H9 (cell line): ENCODE data around the gene SF3A2. TPM values are rescaled to one million over a fixed set of nuclear protein-coding genes. Genes with fewer than 3 reads are reported as not detected.

Experiments
- DNase-seq: peaks from one replicate; pipeline ENCODE4 v3.0.0-alpha.2; 2017
- H2AFZ ChIP-seq: one replicate; pipeline ENCODE4 v1.6.1; 2013; ENCODE audit warnings: mild to moderate bottlenecking, low read length, control low read depth, moderate library complexity
- H2AK5ac ChIP-seq: 2 replicates; pipeline ENCODE4 v1.6.1; 2013; ENCODE audit warnings: low read length, control low read depth, mixed read lengths; ENCODE audit not compliant: insufficient read length
- H2BK120ac ChIP-seq: one replicate; pipeline ENCODE4 v1.6.1; 2013; ENCODE audit warnings: low read depth, mild to moderate bottlenecking, low read length, control low read depth, inconsistent platforms; ENCODE audit not compliant: poor library complexity, severe bottlenecking
- H2BK12ac ChIP-seq: 2 replicates; pipeline ENCODE4 v1.6.1; 2013; ENCODE audit warnings: low read length, control low read depth, mixed read lengths, low read depth; ENCODE audit not compliant: insufficient read length
- H2BK15ac ChIP-seq: 2 replicates; pipeline ENCODE4 v1.6.1; 2013; ENCODE audit warnings: low read depth, low read length, control low read depth
- H2BK20ac ChIP-seq: one replicate; pipeline ENCODE4 v1.6.1; 2013; ENCODE audit warnings: low read depth, mild to moderate bottlenecking, low read length, control low read depth, inconsistent platforms; ENCODE audit not compliant: poor library complexity, severe bottlenecking
- H2BK5ac ChIP-seq: 2 replicates; pipeline ENCODE4 v1.6.1; 2013; ENCODE audit warnings: low read length, control low read depth, mixed read lengths; ENCODE audit not compliant: insufficient read length
- H3K14ac ChIP-seq: 2 replicates; pipeline ENCODE4 v1.6.1; 2013; ENCODE audit warnings: low read length, control low read depth; ENCODE audit not compliant: insufficient read depth
- H3K18ac ChIP-seq: 2 replicates; pipeline ENCODE4 v1.6.1; 2013; ENCODE audit warnings: low read depth, mild to moderate bottlenecking, mixed read lengths, low read length, control low read depth; ENCODE audit not compliant: insufficient read length
- H3K23ac ChIP-seq: 2 replicates; pipeline ENCODE4 v1.6.1; 2013; ENCODE audit warnings: low read length, control low read depth, mixed read lengths, low read depth; ENCODE audit not compliant: insufficient read length
- H3K23me2 ChIP-seq: 2 replicates; pipeline ENCODE4 v1.6.1; 2013; ENCODE audit warnings: low read depth, mild to moderate bottlenecking, mixed read lengths, low read length, control low read depth; ENCODE audit not compliant: insufficient read length, poor library complexity, severe bottlenecking
- H3K27ac ChIP-seq: 2 replicates; pipeline ENCODE4 v1.5.1; 2013; ENCODE audit warnings: low read length, control low read depth, mixed read lengths, low read depth; ENCODE audit not compliant: insufficient read length
- H3K27me3 ChIP-seq: 2 replicates; pipeline ENCODE4 v1.6.1; 2013; ENCODE audit warnings: low read length, control low read depth, inconsistent platforms; ENCODE audit not compliant: insufficient read depth
- H3K4ac ChIP-seq: 2 replicates; pipeline ENCODE4 v1.6.1; 2013; ENCODE audit warnings: low read depth, mild to moderate bottlenecking, control low read depth, inconsistent platforms, low read length, moderate library complexity
- H3K4me1 ChIP-seq: 2 replicates; pipeline ENCODE4 v1.6.1; 2013; ENCODE audit warnings: low read length, control low read depth, inconsistent platforms; ENCODE audit not compliant: insufficient read depth
- H3K4me2 ChIP-seq: 2 replicates; pipeline ENCODE4 v1.6.1; 2013; ENCODE audit warnings: low read length, control low read depth, mixed read lengths; ENCODE audit not compliant: insufficient read length, insufficient read depth
- H3K56ac ChIP-seq: 2 replicates; pipeline ENCODE4 v1.6.1; 2013; ENCODE audit warnings: low read depth, mild to moderate bottlenecking, mixed read lengths, low read length, control low read depth; ENCODE audit not compliant: insufficient read length
- H3K79me1 ChIP-seq: 2 replicates; pipeline ENCODE4 v1.6.1; 2013; ENCODE audit warnings: low read depth, mild to moderate bottlenecking, moderate library complexity, low read length, control low read depth, inconsistent platforms; ENCODE audit not compliant: insufficient read depth, poor library complexity, severe bottlenecking
- H3K79me2 ChIP-seq: 2 replicates; pipeline ENCODE4 v1.6.1; 2013; ENCODE audit warnings: low read length, control low read depth, inconsistent platforms; ENCODE audit not compliant: insufficient read depth
- H3K9ac ChIP-seq: 2 replicates; pipeline ENCODE4 v1.6.1; 2013; ENCODE audit warnings: low read length, control low read depth, mixed read lengths; ENCODE audit not compliant: insufficient read length; ENCODE audit errors: extremely low read depth
- H3K9me3 ChIP-seq: one replicate; pipeline ENCODE4 v1.6.1; 2013; ENCODE audit warnings: low read depth, low read length, inconsistent platforms; ENCODE audit not compliant: control insufficient read depth
- H3T11ph ChIP-seq: one replicate; pipeline ENCODE4 v1.6.1; 2013; ENCODE audit warnings: mild to moderate bottlenecking, low read length, control low read depth, inconsistent platforms
- H4K20me1 ChIP-seq: one replicate; pipeline ENCODE4 v1.6.1; 2013; ENCODE audit not compliant: control insufficient read depth, insufficient read length, insufficient read depth
- H4K5ac ChIP-seq: 2 replicates; pipeline ENCODE4 v1.6.1; 2013; ENCODE audit warnings: low read depth, mild to moderate bottlenecking, mixed read lengths, low read length, control low read depth; ENCODE audit not compliant: insufficient read length
- H4K8ac ChIP-seq: replicated peaks from 2 replicates; pipeline ENCODE4 v1.6.1; 2013; ENCODE audit warnings: low read length, control low read depth, mixed read lengths, low read depth; ENCODE audit not compliant: insufficient read length
- H4K91ac ChIP-seq: 2 replicates; pipeline ENCODE4 v1.6.1; 2013; ENCODE audit warnings: low read depth, mild to moderate bottlenecking, moderate library complexity, mixed read lengths, low read length, control low read depth; ENCODE audit not compliant: insufficient read length
- H3K27ac Mint-ChIP-seq, 3 experiments: 2 replicates in 2 of 3; 3 replicates in 1 of 3; pipeline ENCODE4 v1.8.0; 2020 to 2021; ENCODE audit warnings: mixed read lengths in 3 of 3, mild to moderate bottlenecking in 1 of 3, moderate library complexity in 1 of 3
- H3K27me3 Mint-ChIP-seq: 2 replicates; pipeline ENCODE4 v1.8.0; 2021; ENCODE audit warnings: low read depth, mild to moderate bottlenecking, moderate library complexity, mixed read lengths
- H3K36me3 Mint-ChIP-seq, 3 experiments: 2 replicates in 2 of 3; 3 replicates in 1 of 3; pipeline ENCODE4 v1.8.0; 2020 to 2021; ENCODE audit warnings: low read depth in 3 of 3, mixed read lengths in 3 of 3; ENCODE audit not compliant: insufficient read depth in 1 of 3
- H3K4me1 Mint-ChIP-seq, 2 experiments: 2 replicates each; pipeline ENCODE4 v1.8.0; 2020; ENCODE audit warnings: mixed read lengths in 2 of 2
- H3K4me3 Mint-ChIP-seq, 2 experiments: 2 replicates in 1 of 2; 3 replicates in 1 of 2; pipeline ENCODE4 v1.8.0; 2020 to 2021; ENCODE audit warnings: mild to moderate bottlenecking in 2 of 2, mixed read lengths in 2 of 2, moderate library complexity in 1 of 2
- H3K9me3 Mint-ChIP-seq, 2 experiments: 2 replicates in 1 of 2; 3 replicates in 1 of 2; pipeline ENCODE4 v1.8.0; 2020; ENCODE audit warnings: mild to moderate bottlenecking in 2 of 2, mixed read lengths in 2 of 2, moderate library complexity in 1 of 2
- CTCF ChIP-seq: fragments of 200-600 bp; sonication (generic); conservative IDR thresholded peaks from 3 replicates; pipeline ENCODE4 v1.8.0; 2021; ENCODE audit warnings: antibody characterized with exemption, mild to moderate bottlenecking
- WGBS: extraction: QIAGEN DNeasy Blood & Tissue Kit; methylation state at CpG from one replicate; pipeline ENCODE4 v1.1.7; 2013; ENCODE audit warnings: missing lambda C conversion rate, low lambda C conversion rate, mixed read lengths; ENCODE audit not compliant: insufficient read length; ENCODE audit errors: extremely low coverage; 5-methylcytosine and 5-hydroxymethylcytosine counted together
- total RNA-seq: library from RNA; stranded (reverse); gene quantifications from 2 replicates; pipeline ENCODE4 v1.2.1, GENCODE V29; 2021

Gene SF3A2
- total RNA-seq, 1 experiment from 2014 or later = 166 TPM

GRCh38 chr19:2252797-2253105 lies 16.1 kb downstream of the SF3A2 start:
- no peak overlapping the region for H3K18ac ChIP-seq
- H2BK20ac ChIP-seq = no peak overlapping the region
- no peak overlapping the region for H2BK5ac ChIP-seq
- H3K27ac ChIP-seq = no peak overlapping the region
- no peak overlapping the region for H4K5ac ChIP-seq
- H3K23ac ChIP-seq = no peak overlapping the region
- peaks cover 0 to 4% (median 0%) of the 10 kb centered on the region in 3 experiments; a peak in 3 of 7 replicates for H3K36me3 Mint-ChIP-seq
- H4K20me1 ChIP-seq = no peaks in the 10 kb centered on the region
- no peak overlapping the region for H2BK15ac ChIP-seq
- H3T11ph ChIP-seq = no peak overlapping the region
- no CpG with 5 or more reads among the region's 18 CpGs for whole genome bisulfite sequencing
- H3K9me3 ChIP-seq = no peaks in the 10 kb centered on the region
- no peak overlapping the region for H2BK12ac ChIP-seq
- H2BK120ac ChIP-seq = no peak overlapping the region
- no peak overlapping the region for H3K14ac ChIP-seq
- no peak overlapping the region for H4K8ac ChIP-seq
- H3K4me1 ChIP-seq = no peaks in the 10 kb centered on the region
- no peaks in the 10 kb centered on the region; the same call in 1 of the 2 replicates for H3K27me3 ChIP-seq
- 0 out of 5 replicates have a peak overlapping the region, but pooled peaks have one; percentile 5 to 55 for H3K4me3 Mint-ChIP-seq
- H2AK5ac ChIP-seq = no peak overlapping the region
- peaks cover 10% of the 10 kb centered on the region for H3K23me2 ChIP-seq
- H3K9ac ChIP-seq = no peak overlapping the region
- no peak overlapping the region for H2AFZ ChIP-seq
- peak overlapping the region; percentile 58 for H3K4me2 ChIP-seq
- TF ChIP-seq CTCF = no peak
- peaks cover 12% of the 10 kb centered on the region for H3K27me3 Mint-ChIP-seq
- H3K4me1 Mint-ChIP-seq = peaks cover 4% of the 10 kb centered on the region in 2 experiments
- no peak for DNase-seq
- H3K56ac ChIP-seq = no peak overlapping the region
- no peak overlapping the region for H3K4ac ChIP-seq
- H3K79me1 ChIP-seq = no peaks in the 10 kb centered on the region
- no peaks in the 10 kb centered on the region for H3K79me2 ChIP-seq
- no peak overlapping the region for H3K27ac Mint-ChIP-seq
- no peak overlapping the region for H4K91ac ChIP-seq
- H3K9me3 Mint-ChIP-seq = no peaks in the 10 kb centered on the region
